ENCODE data around the gene SLC35F3.
"Not testable (repeated sequence)": the region's sequence is repeated elsewhere in the genome, so short reads cannot be mapped to it uniquely, and the experiment has no call there.

Gene SLC35F3

GRCh38 chr1:234170622-234171021, 266.1 kb downstream of the SLC35F3 start:
- FAIRE-seq, result no peak
- DNase-seq (ENCODE audit: insufficient read length, low spot score), result no peak

DNA sequence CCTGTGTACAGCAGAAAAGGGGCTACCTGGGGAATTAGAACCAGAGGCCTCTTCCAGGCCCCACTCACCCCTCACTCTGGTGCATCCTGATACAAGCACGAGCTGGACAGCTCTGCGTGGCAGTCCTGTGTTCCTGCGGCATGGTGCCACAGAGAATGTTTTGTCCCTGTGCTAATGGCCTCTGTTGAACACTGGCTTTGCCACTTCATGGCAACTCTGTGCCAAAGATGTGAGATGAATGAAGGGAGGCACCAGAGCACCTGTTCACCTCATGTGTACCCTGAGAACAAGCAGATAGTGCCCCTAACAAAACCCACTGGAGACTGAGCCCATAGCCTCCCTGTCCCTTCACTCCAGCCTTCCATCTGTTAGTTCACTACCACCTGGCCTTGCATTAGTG, 269.5 kb downstream of the SLC35F3 start:
- no peak for DNase-seq (ENCODE audit: insufficient read length, low spot score)
- FAIRE-seq, result no peak

DNA sequence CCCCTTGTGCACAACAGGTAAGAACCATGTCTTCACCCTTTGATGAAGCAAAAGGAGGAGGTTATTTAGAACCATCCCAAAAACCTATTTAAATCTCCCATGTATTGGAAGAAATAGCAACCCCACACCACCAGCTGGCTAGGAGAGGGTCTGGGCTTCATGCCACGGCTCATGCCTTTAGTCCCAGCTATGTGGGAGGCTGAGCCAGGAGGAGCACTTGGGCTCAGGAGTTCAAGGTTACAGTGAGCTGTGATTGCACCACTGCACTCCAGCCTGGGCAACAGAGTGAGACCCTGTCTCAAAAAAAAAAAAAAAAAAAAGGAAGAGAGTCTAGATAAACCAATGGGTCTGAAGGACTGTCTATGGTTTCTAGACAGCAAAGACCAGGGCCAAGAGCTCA, 270.9 kb downstream of the SLC35F3 start:
- DNase-seq (ENCODE audit: insufficient read length, low spot score) (no peak), FAIRE-seq (no peak)

DNA sequence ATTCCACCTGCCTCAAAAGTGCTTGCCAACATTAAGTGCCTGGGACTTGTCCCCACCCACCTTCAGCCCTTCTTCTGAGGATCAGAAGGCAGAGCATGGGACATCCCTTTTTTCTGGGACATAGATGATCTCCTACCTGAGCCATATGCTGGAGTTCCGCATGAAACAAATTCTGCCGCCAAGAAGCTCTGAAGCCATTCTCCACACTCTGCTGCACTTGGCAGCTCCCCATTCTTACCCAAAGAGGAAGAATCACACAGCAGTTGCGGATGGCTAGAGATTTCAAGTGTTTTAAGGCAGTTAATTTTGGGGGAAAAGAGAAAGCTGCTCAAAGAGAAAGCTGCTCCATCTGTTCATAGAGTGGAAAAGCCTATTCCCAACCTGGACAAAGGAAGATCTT, 271.5 kb downstream of the SLC35F3 start:
- FAIRE-seq, result no peak
- no peak for DNase-seq (ENCODE audit: insufficient read length, low spot score)

DNA sequence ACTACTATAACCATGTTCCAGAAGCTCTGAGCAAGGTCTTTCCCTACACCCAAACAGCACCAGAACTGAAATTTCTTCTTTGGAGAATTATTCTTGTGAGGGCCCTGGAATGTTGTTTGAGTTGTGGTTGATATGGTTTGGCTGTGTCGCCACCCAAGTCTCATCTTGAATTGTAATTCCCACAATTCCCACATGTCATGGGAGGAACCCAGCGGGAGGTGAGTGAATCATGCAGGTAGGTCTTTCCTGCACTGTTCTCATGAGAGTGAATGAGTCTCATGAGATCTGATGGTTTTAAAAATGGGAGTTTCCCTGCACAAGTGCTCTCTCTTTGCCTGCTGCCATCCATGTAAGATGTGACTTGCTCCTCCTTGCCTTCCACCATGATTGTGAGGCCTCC, 272.4 kb downstream of the SLC35F3 start:
- FAIRE-seq; DNase-seq (ENCODE audit: insufficient read length, low spot score): not testable (repeated sequence)

DNA sequence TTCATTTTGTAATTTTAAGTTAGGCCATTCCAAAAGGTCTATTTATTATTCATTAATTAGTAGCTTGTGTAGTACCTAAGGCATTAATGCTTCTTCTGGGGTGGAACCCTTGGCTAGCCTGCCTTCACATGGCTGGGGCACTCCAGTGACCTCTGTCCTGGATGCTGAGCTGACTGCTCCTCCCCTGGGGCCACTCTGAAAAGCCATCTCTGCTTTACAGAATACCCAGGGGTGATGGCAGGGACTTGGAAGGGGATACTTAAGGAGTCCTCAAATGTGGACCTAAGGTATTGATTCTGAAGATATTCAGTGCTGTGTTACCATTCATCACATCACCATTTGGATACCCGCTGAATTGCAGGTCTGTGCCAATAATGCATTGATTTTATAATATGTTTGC, 281.0 kb downstream of the SLC35F3 start:
- no peak for FAIRE-seq
- DNase-seq (ENCODE audit: insufficient read length, low spot score), result no peak

GRCh38 chr1:234186037-234186688, 281.7 kb downstream of the SLC35F3 start:
- DNase-seq (ENCODE audit: insufficient read length, low spot score) (no peak), FAIRE-seq (no peak)

- FAIRE-seq (no peak), DNase-seq (ENCODE audit: insufficient read length, low spot score) (no peak)
These were observed 283.9 kb downstream of the SLC35F3 start for GRCh38 chr1:234188454-234188792.

- DNase-seq (ENCODE audit: insufficient read length, low spot score), result no peak
- FAIRE-seq, result no peak
These were observed 293.4 kb downstream of the SLC35F3 start for GRCh38 chr1:234197839-234198238.

DNA sequence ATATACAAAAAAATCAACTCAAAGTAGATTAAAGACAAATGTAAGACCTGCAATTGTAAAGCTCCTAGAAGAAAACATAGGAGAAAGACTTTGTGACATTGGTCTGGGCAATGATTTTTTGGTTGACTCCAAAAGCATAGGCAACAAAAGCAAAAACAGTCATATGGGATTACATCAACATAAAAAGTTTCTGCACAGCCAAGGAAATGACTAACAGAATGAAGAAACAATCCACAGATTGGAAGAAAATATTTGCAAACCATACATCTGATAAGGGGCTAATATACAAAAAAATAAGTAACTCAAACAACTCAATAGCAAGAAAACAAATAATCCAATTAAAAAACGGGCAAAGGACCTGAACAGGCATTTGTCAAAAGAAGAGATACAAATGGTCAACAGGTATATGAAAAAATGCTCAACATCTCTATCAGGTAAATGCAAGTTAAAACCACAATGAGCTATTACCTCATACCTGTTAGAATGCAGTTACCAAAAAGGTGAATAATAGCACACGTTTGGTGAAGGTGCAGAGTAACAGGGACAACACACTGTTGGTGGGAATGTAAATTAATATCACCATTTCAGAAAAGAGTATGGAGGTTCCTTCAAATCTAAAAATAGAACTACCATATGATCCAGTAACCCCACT, 295.1 kb downstream of the SLC35F3 start:
- no peak for FAIRE-seq

DNA sequence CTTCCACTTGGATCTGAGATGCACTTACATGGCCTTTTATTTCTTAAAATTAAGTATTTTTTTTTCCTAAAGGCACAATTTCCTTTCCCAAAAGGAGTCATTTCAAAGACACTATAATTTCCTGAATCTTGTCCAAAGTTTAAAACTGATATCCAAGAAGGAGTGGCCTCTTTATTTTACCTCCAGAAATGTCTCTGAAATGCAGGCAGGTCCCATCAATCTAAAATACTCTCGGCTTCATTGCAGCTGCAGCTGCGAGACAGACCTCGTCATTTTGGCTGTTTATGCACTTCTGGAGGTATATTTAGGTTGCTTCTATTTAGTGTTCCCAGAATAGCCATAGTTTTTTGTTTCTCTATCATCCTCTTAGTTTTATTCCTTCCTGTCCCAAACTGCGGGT, 296.1 kb downstream of the SLC35F3 start:
- FAIRE-seq (no peak), DNase-seq (ENCODE audit: insufficient read length, low spot score) (no peak)

More for the DNA sequence above, 295.1 kb downstream of the SLC35F3 start:
- DNase-seq (ENCODE audit: insufficient read length, low spot score), result no peak

GRCh38 chr1:234201600-234201999, 297.1 kb downstream of the SLC35F3 start:
- no peak for DNase-seq (ENCODE audit: insufficient read length, low spot score)
- FAIRE-seq, result no peak

GRCh38 chr1:234205966-234206365, 301.5 kb downstream of the SLC35F3 start:
- DNase-seq (ENCODE audit: insufficient read length, low spot score), result no peak
- no peak for FAIRE-seq

DNA sequence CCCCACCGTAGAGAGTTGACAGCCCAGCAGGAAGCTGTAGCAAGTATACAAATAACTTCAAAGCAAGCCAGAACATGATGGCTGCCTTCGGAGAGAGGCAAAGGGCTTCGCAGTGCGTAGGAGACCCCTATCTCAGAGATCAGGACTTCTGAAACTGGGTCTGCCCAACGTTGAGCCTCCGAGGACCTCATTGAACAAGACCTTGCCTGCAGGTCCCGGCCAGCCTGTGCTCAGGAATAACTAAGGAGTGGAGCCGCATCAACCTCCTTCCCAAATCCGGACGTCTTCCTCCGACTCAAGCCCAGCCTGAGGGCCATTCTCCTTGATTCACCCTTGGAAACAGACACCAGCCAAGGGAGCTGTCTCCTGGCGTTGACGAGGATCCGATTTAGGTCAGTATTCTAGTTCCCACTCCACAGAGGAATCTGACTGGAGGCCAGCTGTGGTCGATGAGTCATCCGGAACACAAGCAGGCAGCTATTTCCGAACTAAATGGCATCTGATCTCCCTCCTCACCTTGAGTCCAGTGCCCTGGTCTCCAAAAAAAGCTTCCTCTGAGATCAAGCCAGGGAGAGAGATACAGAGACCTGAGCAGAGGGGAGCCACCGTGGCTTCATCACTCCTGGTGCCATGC, 302.3 kb downstream of the SLC35F3 start:
- DNase-seq (ENCODE audit: insufficient read length, low spot score) (no peak), FAIRE-seq (no peak)

DNA sequence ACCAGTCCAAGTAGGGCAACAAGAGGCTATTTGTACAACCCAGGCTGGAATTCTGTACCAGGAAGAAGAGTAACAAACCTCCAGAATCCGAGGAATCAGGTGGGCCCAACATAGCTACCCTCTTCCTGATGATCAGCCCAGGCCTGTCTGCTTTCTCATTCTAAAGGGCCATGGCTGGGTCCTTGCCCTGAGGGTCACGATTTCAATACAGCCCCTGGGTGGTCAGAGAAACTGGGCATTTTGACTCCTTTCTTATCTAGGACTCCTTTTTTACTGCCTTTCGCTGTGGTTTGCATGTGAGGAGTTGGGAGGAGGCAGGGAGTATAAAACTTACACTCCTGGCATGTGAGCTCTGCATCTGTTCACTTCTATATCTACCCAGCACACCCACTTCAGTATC, 303.9 kb downstream of the SLC35F3 start:
- no peak for DNase-seq (ENCODE audit: insufficient read length, low spot score)
- FAIRE-seq, result no peak

- DNase-seq (ENCODE audit: insufficient read length, low spot score), result no peak
- no peak for FAIRE-seq
These were observed 304.3 kb downstream of the SLC35F3 start for GRCh38 chr1:234208791-234209190.

- DNase-seq (ENCODE audit: insufficient read length, low spot score), result not testable (repeated sequence)
These were observed 306.0 kb downstream of the SLC35F3 start for GRCh38 chr1:234210429-234210828.

DNA sequence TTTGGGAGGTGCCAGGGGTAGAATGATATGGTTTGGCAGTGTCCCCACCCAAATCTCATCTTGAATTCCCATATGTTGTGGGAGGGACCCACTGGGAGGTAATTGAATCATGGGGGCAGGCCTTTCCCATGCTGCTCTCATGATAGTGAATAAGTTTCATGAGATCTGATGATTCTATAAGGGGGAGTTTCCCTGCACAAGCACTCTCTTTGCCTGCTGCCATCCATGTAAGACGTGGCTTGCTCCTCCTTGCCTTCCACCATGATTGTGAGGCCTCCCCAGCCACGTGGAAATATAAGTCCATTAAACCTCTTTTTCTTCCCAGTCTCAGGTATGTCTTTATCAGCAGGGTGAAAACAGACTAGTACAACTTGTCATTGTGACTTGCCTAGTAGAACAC, 307.4 kb downstream of the SLC35F3 start:
- FAIRE-seq; DNase-seq (ENCODE audit: insufficient read length, low spot score): not testable (repeated sequence)

More at GRCh38 chr1:234210429-234210828, 306.0 kb downstream of the SLC35F3 start:
- FAIRE-seq, result not testable (repeated sequence)

DNA sequence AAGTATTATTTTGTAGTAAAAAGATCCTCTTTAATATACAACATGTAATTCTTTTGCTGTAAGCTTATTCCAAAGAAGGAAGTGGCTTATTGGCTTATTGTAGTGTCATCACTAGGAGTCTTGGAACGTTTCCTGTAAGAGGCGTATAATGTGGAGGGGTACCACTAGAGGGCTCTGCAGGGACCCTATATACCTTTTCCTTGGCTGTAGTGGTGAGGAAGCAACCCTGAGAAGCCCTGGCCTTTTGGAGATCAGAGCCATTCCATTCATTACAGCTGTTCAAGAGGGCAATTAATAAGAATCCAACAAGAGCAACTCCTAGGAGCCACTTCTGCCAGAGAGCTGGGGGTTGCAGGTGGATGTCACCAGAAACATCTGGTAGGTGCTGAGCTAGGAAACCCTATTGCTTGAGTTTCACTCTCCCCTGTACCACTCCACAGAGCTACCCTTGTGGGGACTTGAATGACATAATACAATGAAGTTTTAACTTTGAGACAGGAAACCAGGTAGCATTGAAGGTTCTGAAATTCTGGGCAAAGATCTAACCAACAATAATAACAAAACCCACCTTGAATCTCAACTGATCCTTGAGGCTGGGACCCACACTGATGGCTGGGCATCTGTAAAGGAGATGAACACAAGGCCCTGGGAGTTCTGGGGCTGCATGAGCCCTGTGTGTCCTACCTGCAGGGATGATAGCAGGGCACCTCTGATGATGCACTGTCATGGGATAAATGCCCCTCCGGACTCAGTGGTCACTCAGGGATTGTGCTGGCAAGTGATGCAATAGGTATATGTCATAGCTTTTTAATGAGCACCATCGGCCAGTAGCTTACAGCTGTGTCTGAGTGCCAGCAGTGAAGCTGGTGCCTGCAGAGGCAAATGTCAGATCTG, 308.5 kb downstream of the SLC35F3 start:
- DNase-seq (ENCODE audit: insufficient read length, low spot score) (peak; percentile 59), FAIRE-seq (peak; percentile 70)

GRCh38 chr1:234213658-234214128, 309.2 kb downstream of the SLC35F3 start:
- FAIRE-seq (peak; percentile 64), DNase-seq (ENCODE audit: insufficient read length, low spot score) (no peak)
